HepG2 (cell line): ENCODE data around the gene NUTF2.
"Not testable (repeated sequence)": the region's sequence is repeated elsewhere in the genome, so short reads cannot be mapped to it uniquely, and the experiment has no call there.

Experiments
- BHLHE40 ChIP-seq: IDR thresholded peaks from 2 replicates; pipeline ENCODE4 v1.6.1; 2011; ENCODE audit warnings: low read length, improper control_type of control experiment
- GABPA ChIP-seq, 2 experiments: IDR thresholded peaks; 2 replicates each; pipeline ENCODE4 v1.6.1; 2011 to 2016; ENCODE audit warnings: low read depth in 2 of 2, low read length in 1 of 2, missing biosample characterization in 1 of 2, missing genetic modification characterization in 1 of 2
- KDM1A ChIP-seq: IDR thresholded peaks from 2 replicates; pipeline ENCODE4 v1.6.1; 2016; ENCODE audit warnings: missing compliant biosample characterization
- NKX3-1 ChIP-seq: sonication (generic); formaldehyde crosslinking; IDR thresholded peaks from 2 replicates; pipeline ENCODE4 v1.5.0; 2020; ENCODE audit warnings: missing genetic modification reagents
- RELA ChIP-seq: sonication (generic); formaldehyde crosslinking; IDR thresholded peaks from 2 replicates; pipeline ENCODE4 v1.4.0; 2020; ENCODE audit warnings: missing genetic modification reagents
- REXO4 ChIP-seq: sonication (generic); formaldehyde crosslinking; IDR thresholded peaks from 2 replicates; pipeline ENCODE4 v1.8.0; 2022; ENCODE audit warnings: missing genetic modification reagents, mild to moderate bottlenecking, borderline replicate concordance
- SIX4 ChIP-seq: sonication (generic); formaldehyde crosslinking; IDR thresholded peaks from 2 replicates; pipeline ENCODE4 v1.4.0; 2020; ENCODE audit warnings: missing genetic modification reagents
- ZNF282 ChIP-seq: fragments of 450-650 bp; IDR thresholded peaks from 2 replicates; pipeline ENCODE4 v1.6.1; 2018; ENCODE audit not compliant: partially characterized antibody
- TF ChIP-seq, protein P1 (sequence below), 2 experiments: sonication (generic) in 1 of 2; formaldehyde crosslinking in 1 of 2; IDR thresholded peaks; 2 replicates each; pipeline versions ENCODE4 v1.5.1 to v1.6.1; 2011 to 2020; ENCODE audit warnings: borderline replicate concordance in 1 of 2, low read depth in 1 of 2, low read length in 1 of 2, mild to moderate bottlenecking in 1 of 2, missing genetic modification reagents in 1 of 2, moderate library complexity in 1 of 2
- TF ChIP-seq, protein P2 (sequence below): sonication (generic); formaldehyde crosslinking; IDR thresholded peaks from 2 replicates; pipeline ENCODE4 v1.8.1; 2023; ENCODE audit warnings: mild to moderate bottlenecking, missing genetic modification reagents
- TF ChIP-seq, protein P3 (sequence below): fragments of 450-650 bp; IDR thresholded peaks from 2 replicates; pipeline ENCODE4 v1.6.1; 2016

DNA sequence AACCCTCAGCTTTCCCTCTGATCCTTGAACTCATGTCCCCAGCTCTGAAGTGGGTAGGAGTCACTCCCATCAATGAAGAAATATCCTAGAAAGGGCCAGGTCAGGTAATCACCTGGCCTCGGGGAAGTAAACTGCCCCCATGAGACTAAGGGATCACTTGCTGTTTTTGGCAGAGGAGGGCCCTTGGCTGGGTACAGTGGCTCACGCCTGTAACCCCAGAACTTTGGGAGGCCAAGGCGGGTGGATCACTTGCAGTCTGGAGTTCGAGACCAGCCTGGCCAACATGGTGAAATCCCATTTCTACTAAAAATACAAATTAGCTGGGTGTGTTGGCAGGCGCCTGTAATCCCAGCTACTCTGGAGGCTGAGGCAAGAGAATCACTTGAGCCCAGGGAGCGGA lies 17.3 kb downstream of the NUTF2 start:
- not testable (repeated sequence) for TF ChIP-seq BHLHE40; REXO4; KDM1A (CRISPR knock-in tag); NKX3-1 (CRISPR knock-in tag); RELA (CRISPR knock-in tag); ZNF282; GABPA (IDR thresholded peaks at IDR 0.05; ENCODE audit: low read depth, low read length); GABPA (CRISPR knock-in tag; IDR thresholded peaks at IDR 0.05; ENCODE audit: low read depth); SIX4 (CRISPR knock-in tag)
- TF ChIP-seq, protein P1, sequence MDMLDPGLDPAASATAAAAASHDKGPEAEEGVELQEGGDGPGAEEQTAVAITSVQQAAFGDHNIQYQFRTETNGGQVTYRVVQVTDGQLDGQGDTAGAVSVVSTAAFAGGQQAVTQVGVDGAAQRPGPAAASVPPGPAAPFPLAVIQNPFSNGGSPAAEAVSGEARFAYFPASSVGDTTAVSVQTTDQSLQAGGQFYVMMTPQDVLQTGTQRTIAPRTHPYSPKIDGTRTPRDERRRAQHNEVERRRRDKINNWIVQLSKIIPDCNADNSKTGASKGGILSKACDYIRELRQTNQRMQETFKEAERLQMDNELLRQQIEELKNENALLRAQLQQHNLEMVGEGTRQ (IDR thresholded peaks at IDR 0.05; ENCODE audit: low read depth, low read length) = not testable (repeated sequence)
- TF ChIP-seq, protein P1 (CRISPR knock-in tag; IDR thresholded peaks at IDR 0.05; ENCODE audit: borderline replicate concordance) = not testable (repeated sequence)
- TF ChIP-seq, protein P2, sequence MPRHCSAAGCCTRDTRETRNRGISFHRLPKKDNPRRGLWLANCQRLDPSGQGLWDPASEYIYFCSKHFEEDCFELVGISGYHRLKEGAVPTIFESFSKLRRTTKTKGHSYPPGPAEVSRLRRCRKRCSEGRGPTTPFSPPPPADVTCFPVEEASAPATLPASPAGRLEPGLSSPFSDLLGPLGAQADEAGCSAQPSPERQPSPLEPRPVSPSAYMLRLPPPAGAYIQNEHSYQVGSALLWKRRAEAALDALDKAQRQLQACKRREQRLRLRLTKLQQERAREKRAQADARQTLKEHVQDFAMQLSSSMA = not testable (repeated sequence)
- TF ChIP-seq, protein P3, sequence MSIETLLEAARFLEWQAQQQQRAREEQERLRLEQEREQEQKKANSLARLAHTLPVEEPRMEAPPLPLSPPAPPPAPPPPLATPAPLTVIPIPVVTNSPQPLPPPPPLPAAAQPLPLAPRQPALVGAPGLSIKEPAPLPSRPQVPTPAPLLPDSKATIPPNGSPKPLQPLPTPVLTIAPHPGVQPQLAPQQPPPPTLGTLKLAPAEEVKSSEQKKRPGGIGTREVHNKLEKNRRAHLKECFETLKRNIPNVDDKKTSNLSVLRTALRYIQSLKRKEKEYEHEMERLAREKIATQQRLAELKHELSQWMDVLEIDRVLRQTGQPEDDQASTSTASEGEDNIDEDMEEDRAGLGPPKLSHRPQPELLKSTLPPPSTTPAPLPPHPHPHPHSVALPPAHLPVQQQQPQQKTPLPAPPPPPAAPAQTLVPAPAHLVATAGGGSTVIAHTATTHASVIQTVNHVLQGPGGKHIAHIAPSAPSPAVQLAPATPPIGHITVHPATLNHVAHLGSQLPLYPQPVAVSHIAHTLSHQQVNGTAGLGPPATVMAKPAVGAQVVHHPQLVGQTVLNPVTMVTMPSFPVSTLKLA = not testable (repeated sequence)
